HL-60/S4 (cell line): Measurements from ENCODE around the gene IFT88.

ENCODE experiments used
- in situ Hi-C: fragments of 300-500 bp; cut with MboI; formaldehyde crosslinking; loops from 2 replicates; pipeline ENCODE4 v1.14.3; 2022; ENCODE audit warnings: low sequenced_read_pairs

IFT88 gene

GRCh38 chr13:20740021-20740420, 173.1 kb downstream of the IFT88 start:
- in situ Hi-C loops, result no loop called here
